Measurements from ENCODE around the gene ZNF470.

DNA sequence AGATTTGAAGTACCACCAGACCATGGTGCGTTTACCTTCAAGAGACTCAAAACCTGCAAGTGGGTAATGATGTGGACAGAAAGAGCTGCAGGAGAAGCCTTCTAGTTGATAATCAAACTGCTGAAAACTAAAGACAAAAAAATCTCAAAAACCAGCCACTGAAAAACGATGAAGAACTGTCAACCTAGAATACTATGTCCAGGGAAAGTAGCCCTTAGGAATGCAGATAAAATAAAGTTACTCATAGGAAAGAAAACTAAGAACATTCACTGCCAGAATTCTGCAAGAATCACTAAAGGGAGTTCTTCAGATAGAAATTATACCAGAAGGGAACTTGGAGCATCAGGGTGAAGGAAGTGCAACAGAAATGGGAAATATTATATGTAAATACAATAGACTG is 5.3 kb downstream of the ZNF470 start:
- TF ChIP-seq, protein P1, sequence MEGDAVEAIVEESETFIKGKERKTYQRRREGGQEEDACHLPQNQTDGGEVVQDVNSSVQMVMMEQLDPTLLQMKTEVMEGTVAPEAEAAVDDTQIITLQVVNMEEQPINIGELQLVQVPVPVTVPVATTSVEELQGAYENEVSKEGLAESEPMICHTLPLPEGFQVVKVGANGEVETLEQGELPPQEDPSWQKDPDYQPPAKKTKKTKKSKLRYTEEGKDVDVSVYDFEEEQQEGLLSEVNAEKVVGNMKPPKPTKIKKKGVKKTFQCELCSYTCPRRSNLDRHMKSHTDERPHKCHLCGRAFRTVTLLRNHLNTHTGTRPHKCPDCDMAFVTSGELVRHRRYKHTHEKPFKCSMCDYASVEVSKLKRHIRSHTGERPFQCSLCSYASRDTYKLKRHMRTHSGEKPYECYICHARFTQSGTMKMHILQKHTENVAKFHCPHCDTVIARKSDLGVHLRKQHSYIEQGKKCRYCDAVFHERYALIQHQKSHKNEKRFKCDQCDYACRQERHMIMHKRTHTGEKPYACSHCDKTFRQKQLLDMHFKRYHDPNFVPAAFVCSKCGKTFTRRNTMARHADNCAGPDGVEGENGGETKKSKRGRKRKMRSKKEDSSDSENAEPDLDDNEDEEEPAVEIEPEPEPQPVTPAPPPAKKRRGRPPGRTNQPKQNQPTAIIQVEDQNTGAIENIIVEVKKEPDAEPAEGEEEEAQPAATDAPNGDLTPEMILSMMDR (IDR thresholded peaks at IDR 0.05) = no peak
- TF ChIP-seq EZH2 (IDR thresholded peaks at IDR 0.05) = no peak
- no peak for TF ChIP-seq EZH2phosphoT487 (IDR thresholded peaks at IDR 0.05)

All from neural progenitor cell (in vitro differentiated cells).